Stimulated activated naive CD8-positive, alpha-beta T cell treated with anti-CD3 and anti-CD28 coated beads, Interleukin-15, amount 100 ng/mL, for 72 hours (primary cell): ENCODE data around the gene KLHL10.
A peak's percentile ranks its signal among the peaks of the same experiment; 100 is the strongest.
"Not testable (repeated sequence)": the region's sequence is repeated elsewhere in the genome, so short reads cannot be mapped to it uniquely, and the experiment has no call there.

ENCODE experiments used
- ATAC-seq: fragments of 150-1000 bp; cut with Tn5 transposase; 2 replicates; pipeline ENCODE4 v1.10.0; 2021; ENCODE audit warnings: mild to moderate bottlenecking, moderate library complexity
- DNase-seq, 2 donors: peaks; one replicate each; pipeline ENCODE4 v3.0.0; 2021 to 2022
- H3K27ac Mint-ChIP-seq, 2 donors: one replicate each; pipeline ENCODE4 v1.8.0; 2022; ENCODE audit warnings: mild to moderate bottlenecking in 2 of 2, mixed read lengths in 2 of 2, moderate library complexity in 2 of 2
- H3K27me3 Mint-ChIP-seq: one replicate; pipeline ENCODE4 v1.8.0; 2022; ENCODE audit warnings: mixed read lengths
- H3K4me1 Mint-ChIP-seq: one replicate; pipeline ENCODE4 v1.8.0; 2022; ENCODE audit warnings: mild to moderate bottlenecking, mixed read lengths
- H3K4me3 Mint-ChIP-seq, 2 donors: one replicate each; pipeline ENCODE4 v1.8.0; 2022; ENCODE audit warnings: mild to moderate bottlenecking in 2 of 2, mixed read lengths in 2 of 2, moderate library complexity in 1 of 2
- H3K9me3 Mint-ChIP-seq, 2 donors: one replicate each; pipeline ENCODE4 v1.8.0; 2022; ENCODE audit warnings: mixed read lengths in 2 of 2

KLHL10 gene

GRCh38 chr17:41864836-41865595 is 27.4 kb downstream of the KLHL10 start, which contains the start of gene KLHL11:
Gene KLHL11, minus strand, starts transcription at chr17:41865423. Its CDS starts 53 bp downstream, at chr17:41865370.
- no peaks in the 10 kb centered on the region for H3K9me3 Mint-ChIP-seq
- peak within 1 kb of the TSS in 1 of 2 donors; percentile 54 for H3K27ac Mint-ChIP-seq
- H3K4me3 Mint-ChIP-seq, result no peak within 1 kb of the TSS
- peaks cover 49% of the 10 kb centered on the region for H3K4me1 Mint-ChIP-seq
- ATAC-seq (peak; percentile 95), DNase-seq (peak; percentile 87 to 89)
- no peaks in the 10 kb centered on the region for H3K27me3 Mint-ChIP-seq

- Mint-ChIP-seq H3K4me3 (no peak overlapping the region), H3K27ac (peak overlapping the region in 1 of 2 donors; percentile 54), H3K27me3 (no peaks in the 10 kb centered on the region), H3K9me3 (no peaks in the 10 kb centered on the region), H3K4me1 (peaks cover 47% of the 10 kb centered on the region)
- ATAC-seq, result no peak
- no peak for DNase-seq
Measured at GRCh38 chr17:41865596-41865893, 27.9 kb downstream of the KLHL10 start.

- Mint-ChIP-seq H3K27me3 (no peaks in the 10 kb centered on the region), H3K27ac (no peak overlapping the region), H3K4me3 (peak overlapping the region in 1 of 2 donors; percentile 34), H3K9me3 (no peaks in the 10 kb centered on the region), H3K4me1 (peaks cover 34% of the 10 kb centered on the region)
- ATAC-seq (no peak), DNase-seq (no peak)
Measured at GRCh38 chr17:41868568-41868967, 30.9 kb downstream of the KLHL10 start.

- Mint-ChIP-seq H3K9me3 (no peaks in the 10 kb centered on the region), H3K27ac (no peak overlapping the region), H3K4me3 (no peak overlapping the region), H3K4me1 (peaks cover 34% of the 10 kb centered on the region), H3K27me3 (no peaks in the 10 kb centered on the region)
- DNase-seq (no peak), ATAC-seq (no peak)
Measured at GRCh38 chr17:41869426-41869825, 31.8 kb downstream of the KLHL10 start.

GRCh38 chr17:41870097-41870496 is 32.5 kb downstream of the KLHL10 start:
- Mint-ChIP-seq H3K27me3 (no peaks in the 10 kb centered on the region), H3K9me3 (no peaks in the 10 kb centered on the region), H3K27ac (no peak overlapping the region), H3K4me1 (peaks cover 34% of the 10 kb centered on the region), H3K4me3 (no peak overlapping the region)
- ATAC-seq (no peak), DNase-seq (no peak)

- H3K9me3 Mint-ChIP-seq, result no peaks in the 10 kb centered on the region
- DNase-seq, result no peak
- ATAC-seq, result no peak
- no peak overlapping the region for H3K4me3 Mint-ChIP-seq
- H3K27me3 Mint-ChIP-seq, result no peaks in the 10 kb centered on the region
- peak overlapping the region in 1 of 2 donors; percentile 44 for H3K27ac Mint-ChIP-seq
- peaks cover 31% of the 10 kb centered on the region for H3K4me1 Mint-ChIP-seq
Measured at GRCh38 chr17:41870627-41871026, 33.0 kb downstream of the KLHL10 start.

- Mint-ChIP-seq H3K9me3 (no peaks in the 10 kb centered on the region), H3K27ac (no peak overlapping the region), H3K4me3 (no peak overlapping the region), H3K4me1 (peaks cover 29% of the 10 kb centered on the region), H3K27me3 (no peaks in the 10 kb centered on the region)
- DNase-seq (no peak), ATAC-seq (no peak)
Measured at GRCh38 chr17:41871789-41872188, 34.2 kb downstream of the KLHL10 start.

- DNase-seq (no peak), ATAC-seq (no peak)
- Mint-ChIP-seq H3K4me3 (no peak overlapping the region), H3K4me1 (peaks cover 13% of the 10 kb centered on the region), H3K27ac (peak overlapping the region in 1 of 2 donors; percentile 48), H3K27me3 (no peaks in the 10 kb centered on the region), H3K9me3 (no peaks in the 10 kb centered on the region)
Measured at GRCh38 chr17:41873559-41874292, 36.1 kb downstream of the KLHL10 start.

- not testable (repeated sequence) for H3K4me3 Mint-ChIP-seq, DNase-seq, H3K4me1 Mint-ChIP-seq, H3K9me3 Mint-ChIP-seq, ATAC-seq, H3K27me3 Mint-ChIP-seq
- peak overlapping the region in 1 of 2 donors; percentile 12 for H3K27ac Mint-ChIP-seq
Measured at GRCh38 chr17:41874293-41874670, 36.7 kb downstream of the KLHL10 start.

GRCh38 chr17:41880130-41880529 is 42.5 kb downstream of the KLHL10 start:
- Mint-ChIP-seq H3K4me1 (no peaks in the 10 kb centered on the region), H3K27me3 (no peaks in the 10 kb centered on the region), H3K4me3 (no peak overlapping the region), H3K27ac (no peak overlapping the region), H3K9me3 (no peaks in the 10 kb centered on the region)
- ATAC-seq (no peak), DNase-seq (no peak)

- Mint-ChIP-seq H3K4me1 (no peaks in the 10 kb centered on the region), H3K4me3 (no peak overlapping the region), H3K27ac (peak overlapping the region; percentile 13 to 19), H3K27me3 (no peaks in the 10 kb centered on the region), H3K9me3 (no peaks in the 10 kb centered on the region)
- DNase-seq (no peak), ATAC-seq (no peak)
Measured at GRCh38 chr17:41882756-41883155, 45.1 kb downstream of the KLHL10 start.

- ATAC-seq (no peak), DNase-seq (no peak)
- no peaks in the 10 kb centered on the region for H3K27me3 Mint-ChIP-seq
- H3K9me3 Mint-ChIP-seq, result no peaks in the 10 kb centered on the region
- H3K27ac Mint-ChIP-seq, result peak overlapping the region in 1 of 2 donors; percentile 77
- no peak overlapping the region for H3K4me3 Mint-ChIP-seq
- no peaks in the 10 kb centered on the region for H3K4me1 Mint-ChIP-seq
Measured at GRCh38 chr17:41885733-41886132, 48.1 kb downstream of the KLHL10 start.

- Mint-ChIP-seq H3K27me3 (no peaks in the 10 kb centered on the region), H3K27ac (no peak overlapping the region), H3K4me3 (no peak overlapping the region), H3K4me1 (no peaks in the 10 kb centered on the region), H3K9me3 (no peaks in the 10 kb centered on the region)
- no peak for ATAC-seq
- no peak for DNase-seq
Measured at GRCh38 chr17:41888332-41888965, 50.8 kb downstream of the KLHL10 start.

GRCh38 chr17:41891135-41892020 is 53.8 kb downstream of the KLHL10 start:
- H3K4me3 Mint-ChIP-seq, result no peak overlapping the region
- H3K4me1 Mint-ChIP-seq, result no peaks in the 10 kb centered on the region
- DNase-seq (no peak), ATAC-seq (no peak)
- no peaks in the 10 kb centered on the region for H3K9me3 Mint-ChIP-seq
- no peaks in the 10 kb centered on the region for H3K27me3 Mint-ChIP-seq
- no peak overlapping the region for H3K27ac Mint-ChIP-seq

GRCh38 chr17:41892021-41892376 is 54.4 kb downstream of the KLHL10 start:
- Mint-ChIP-seq H3K27me3 (no peaks in the 10 kb centered on the region), H3K9me3 (no peaks in the 10 kb centered on the region), H3K27ac (peak overlapping the region in 1 of 2 donors; percentile 88), H3K4me1 (no peaks in the 10 kb centered on the region), H3K4me3 (no peak overlapping the region)
- ATAC-seq (no peak), DNase-seq (no peak)
